ENCODE measurements around the gene RELT. TPM values are rescaled to one million over a fixed set of nuclear protein-coding genes. Genes with fewer than 3 reads are reported as not detected.

Gene RELT
- total and polyA plus RNA-seq, 7 donors = 0.28 to 9.3 (median 1.1) TPM

- Histone ChIP-seq H3K9me3 (no peaks in the 10 kb centered on the region), H3K4me1 (peaks cover 0 to 18% (median 15%) of the 10 kb centered on the region in 4 donors), H3K36me3 (no peaks in the 10 kb centered on the region), H3K27ac (peak overlapping the region; percentile 77 to 87 (median 84)), H3K27me3 (no peaks in the 10 kb centered on the region), H3K4me3 (peak overlapping the region in 3 of 4 donors; percentile 62 to 68 (median 62))
- no peak for DNase-seq
- TF ChIP-seq CTCF (IDR thresholded peaks at IDR 0.05) = no peak
- no peak for TF ChIP-seq POLR2A (IDR thresholded peaks at IDR 0.05)
- TF ChIP-seq POLR2AphosphoS5 (IDR thresholded peaks at IDR 0.05) = no peak
- no peak for TF ChIP-seq EP300 (IDR thresholded peaks at IDR 0.05)
- intact Hi-C loops (cut with DNase I) = loop anchor here (1.0 to 2.0 kb wide), 3 partner anchors 23 to 223 kb away; partner anchors contain the start of gene FAM168A
- 38 to 60% methylated on average over 6 of the region's 6 CpGs for WGBS, 2 donors
These were observed 404 bp upstream of the RELT start for GRCh38 chr11:73375830-73376159.

- Histone ChIP-seq H3K9me3 (no peaks in the 10 kb centered on the region), H3K27ac (peak overlapping the region; percentile 77 to 87 (median 84)), H3K27me3 (no peaks in the 10 kb centered on the region), H3K36me3 (no peaks in the 10 kb centered on the region), H3K4me1 (peaks cover 0 to 18% (median 16%) of the 10 kb centered on the region in 4 donors), H3K4me3 (peak overlapping the region; percentile 31 to 68 (median 62))
- WGBS, 2 donors = 5 to 6% methylated on average over 56 of the region's 56 CpGs
- intact Hi-C loops (cut with DNase I) = loop anchor here (1.0 to 2.0 kb wide), 2 partner anchors 70 to 222 kb away; partner anchors contain the start of gene FAM168A
- DNase-seq = peak; percentile 78
- TF ChIP-seq EP300 (IDR thresholded peaks at IDR 0.05) (no peak), POLR2AphosphoS5 (IDR thresholded peaks at IDR 0.05) (peak in 2 of 4 donors; percentile 32 to 36)
These were observed 817 bp downstream of the RELT start for GRCh38 chr11:73376803-73377629.

- no peak for DNase-seq
- no peak overlapping the region for H3K27ac ChIP-seq
- no peak overlapping the region for H3K4me3 ChIP-seq
- H3K36me3 ChIP-seq = no peaks in the 10 kb centered on the region
- no peak for TF ChIP-seq EP300 (IDR thresholded peaks at IDR 0.05)
- no peak for TF ChIP-seq CTCF (IDR thresholded peaks at IDR 0.05)
- TF ChIP-seq POLR2AphosphoS5 (IDR thresholded peaks at IDR 0.05) = no peak
- TF ChIP-seq POLR2A (IDR thresholded peaks at IDR 0.05) = no peak
- H3K9me3 ChIP-seq = no peaks in the 10 kb centered on the region
- WGBS, 2 donors = 51 to 78% methylated on average over 10 of the region's 10 CpGs
- intact Hi-C loops (cut with DNase I) = no loop called here
- no peaks in the 10 kb centered on the region for H3K27me3 ChIP-seq
- peaks cover 0 to 32% (median 22%) of the 10 kb centered on the region in 4 donors for H3K4me1 ChIP-seq
These were observed 3.1 kb downstream of the RELT start for GRCh38 chr11:73379189-73379880.

GRCh38 chr11:73380331-73380730 is 4.1 kb downstream of the RELT start:
- peaks cover 0 to 32% (median 22%) of the 10 kb centered on the region in 4 donors for H3K4me1 ChIP-seq
- WGBS, 2 donors = 82 to 89% methylated on average over 7 of the region's 7 CpGs
- H3K27me3 ChIP-seq = no peaks in the 10 kb centered on the region
- no peak for TF ChIP-seq CTCF (IDR thresholded peaks at IDR 0.05)
- no peak for TF ChIP-seq EP300 (IDR thresholded peaks at IDR 0.05)
- no peak for TF ChIP-seq POLR2AphosphoS5 (IDR thresholded peaks at IDR 0.05)
- no peak for TF ChIP-seq POLR2A (IDR thresholded peaks at IDR 0.05)
- no peak overlapping the region for H3K4me3 ChIP-seq
- H3K36me3 ChIP-seq = no peaks in the 10 kb centered on the region
- H3K27ac ChIP-seq = peak overlapping the region in 1 of 4 donors; percentile 25
- H3K9me3 ChIP-seq = no peaks in the 10 kb centered on the region
- no peak for DNase-seq
- intact Hi-C loops (cut with DNase I) = no loop called here

GRCh38 chr11:73380897-73381410 is 4.8 kb downstream of the RELT start:
- Histone ChIP-seq H3K27ac (peak overlapping the region in 1 of 4 donors; percentile 8), H3K27me3 (no peaks in the 10 kb centered on the region), H3K4me3 (no peak overlapping the region), H3K4me1 (peaks cover 0 to 28% (median 20%) of the 10 kb centered on the region in 4 donors), H3K9me3 (no peaks in the 10 kb centered on the region), H3K36me3 (no peaks in the 10 kb centered on the region)
- DNase-seq = no peak
- no peak for TF ChIP-seq CTCF (IDR thresholded peaks at IDR 0.05)
- no peak for TF ChIP-seq POLR2AphosphoS5 (IDR thresholded peaks at IDR 0.05)
- TF ChIP-seq POLR2A (IDR thresholded peaks at IDR 0.05) = no peak
- no peak for TF ChIP-seq EP300 (IDR thresholded peaks at IDR 0.05)
- intact Hi-C loops (cut with DNase I) = no loop called here
- 94% methylated on average over 4 of the region's 4 CpGs for WGBS, 2 donors
